ENCODE data around the gene RNASE7.
A peak's percentile ranks its signal among the peaks of the same experiment; 100 is the strongest.

Gene RNASE7

DNA sequence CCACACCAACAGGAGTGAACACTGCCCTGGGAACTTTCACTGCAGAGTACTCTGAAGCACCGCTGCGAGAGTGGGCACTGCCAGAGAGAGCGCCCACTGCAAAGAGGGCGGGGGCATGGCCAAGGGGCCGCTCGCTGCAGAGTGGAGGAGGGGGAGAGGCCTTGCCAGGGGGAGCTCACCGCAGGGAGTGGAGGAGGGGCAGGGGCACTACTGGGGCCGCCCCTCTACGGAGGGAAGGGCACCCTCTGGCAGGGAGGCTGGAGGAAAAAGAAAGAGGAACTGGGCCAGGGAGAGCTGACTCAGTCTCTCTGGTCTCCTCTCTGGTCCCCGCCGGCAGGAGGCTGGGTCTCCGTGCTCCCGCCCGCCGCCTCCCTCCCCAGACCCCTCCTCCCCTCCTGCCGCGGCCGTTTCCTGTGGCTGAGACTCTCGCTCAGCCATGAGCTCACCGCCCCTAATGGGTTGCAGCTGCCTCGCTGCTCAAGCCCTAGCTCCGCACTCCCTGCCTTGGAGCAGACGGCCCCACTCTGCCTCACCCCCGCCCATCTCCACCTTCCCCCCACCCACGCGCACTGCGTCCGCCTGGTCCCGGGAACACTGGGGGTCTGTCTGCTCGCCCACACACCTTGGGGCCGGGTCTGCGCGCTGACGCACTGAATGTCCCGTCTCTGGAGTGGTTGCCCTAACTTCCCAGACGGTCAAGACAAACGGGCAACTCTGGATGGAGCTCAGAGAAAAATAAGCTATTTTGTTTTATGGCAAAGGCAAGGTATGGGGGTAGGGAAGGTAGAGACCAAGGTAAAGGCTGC is 29.3 kb downstream of the RNASE7 start:
- H3K9me3 ChIP-seq (ENCODE audit: insufficient read depth, low read depth, low read length): no peaks in the 10 kb centered on the region
- H3K9ac ChIP-seq (ENCODE audit: low read depth, low read length): peak overlapping the region; percentile 69
- peaks cover 14% of the 10 kb centered on the region for H3K4me1 ChIP-seq (ENCODE audit: insufficient read depth, low read length)
- peak overlapping the region; percentile 90 for H3K27ac ChIP-seq (ENCODE audit: low read depth, low read length)
- peak overlapping the region; percentile 80 for H3K4me3 ChIP-seq (ENCODE audit: low read length)
- WGBS: under 1% methylated on average over 37 of the region's 37 CpGs
- H3K27me3 ChIP-seq (ENCODE audit: insufficient read depth, low read length): peaks cover 17% of the 10 kb centered on the region
- H3K36me3 ChIP-seq (ENCODE audit: insufficient read depth, low read length): peaks cover 41% of the 10 kb centered on the region

DNA sequence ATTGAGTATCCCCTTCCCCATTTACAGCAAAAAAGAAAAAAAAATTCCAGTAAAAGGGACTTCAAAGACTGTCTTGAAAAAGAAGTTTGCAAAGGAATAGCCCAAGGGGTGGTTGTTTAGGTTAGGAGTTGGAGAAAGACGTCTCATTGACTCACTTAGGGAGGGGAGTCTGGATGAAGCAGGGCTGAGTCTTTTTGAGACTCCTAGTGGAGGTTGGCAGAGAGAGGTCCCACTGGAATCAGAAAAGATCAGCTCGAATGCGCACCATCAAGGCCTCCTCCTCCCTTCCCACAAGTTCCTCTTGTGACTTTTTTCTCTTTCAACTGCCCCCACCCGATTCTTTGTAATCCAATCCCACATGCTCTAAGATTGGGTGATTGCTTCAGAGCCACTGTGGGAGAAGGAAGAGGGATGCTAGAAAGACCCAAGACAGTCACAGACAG is 29.9 kb downstream of the RNASE7 start:
- H3K9ac ChIP-seq (ENCODE audit: low read depth, low read length): peak overlapping the region; percentile 37; the same call in 1 of the 2 replicates
- peaks cover 14% of the 10 kb centered on the region for H3K4me1 ChIP-seq (ENCODE audit: insufficient read depth, low read length)
- H3K4me3 ChIP-seq (ENCODE audit: low read length): peak overlapping the region; percentile 80
- peaks cover 16% of the 10 kb centered on the region for H3K27me3 ChIP-seq (ENCODE audit: insufficient read depth, low read length)
- no peaks in the 10 kb centered on the region for H3K9me3 ChIP-seq (ENCODE audit: insufficient read depth, low read depth, low read length)
- 27% methylated on average over 4 of the region's 4 CpGs for WGBS
- H3K36me3 ChIP-seq (ENCODE audit: insufficient read depth, low read length): peaks cover 47% of the 10 kb centered on the region
- peak overlapping the region; percentile 90 for H3K27ac ChIP-seq (ENCODE audit: low read depth, low read length)

DNA sequence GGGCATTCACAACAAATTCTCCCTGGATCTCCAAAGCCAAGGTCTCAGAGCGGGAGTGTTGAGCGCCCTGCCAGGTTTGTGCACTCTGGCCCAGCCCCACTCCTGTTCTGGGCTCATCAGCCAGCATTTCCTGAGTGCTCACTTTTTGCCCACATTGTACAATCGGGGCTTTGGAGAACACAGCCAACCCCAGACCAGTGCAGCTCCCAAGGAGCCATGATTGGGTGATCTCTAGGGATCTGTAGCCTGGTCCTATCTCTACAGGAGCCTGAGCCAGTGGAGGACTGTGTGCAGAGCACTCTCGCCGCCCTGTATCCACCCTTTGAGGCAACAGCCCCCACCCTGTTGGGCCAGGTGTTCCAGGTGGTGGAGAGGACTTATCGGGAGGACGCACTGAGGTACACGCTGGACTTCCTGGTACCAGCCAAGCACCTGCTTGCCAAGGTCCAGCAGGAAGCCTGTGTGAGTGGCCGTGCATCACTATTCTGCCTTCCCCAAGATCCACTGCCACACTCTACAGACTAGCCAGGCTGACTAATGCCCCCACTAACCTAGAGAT is 30.7 kb downstream of the RNASE7 start:
- H3K9me3 ChIP-seq (ENCODE audit: insufficient read depth, low read depth, low read length): no peaks in the 10 kb centered on the region
- H3K36me3 ChIP-seq (ENCODE audit: insufficient read depth, low read length): peaks cover 55% of the 10 kb centered on the region
- no peak overlapping the region for H3K4me3 ChIP-seq (ENCODE audit: low read length)
- 95% methylated on average over 9 of the region's 9 CpGs for WGBS
- H3K27ac ChIP-seq (ENCODE audit: low read depth, low read length): no peak overlapping the region
- H3K9ac ChIP-seq (ENCODE audit: low read depth, low read length): no peak overlapping the region
- peaks cover 14% of the 10 kb centered on the region for H3K4me1 ChIP-seq (ENCODE audit: insufficient read depth, low read length)
- H3K27me3 ChIP-seq (ENCODE audit: insufficient read depth, low read length): peaks cover 9% of the 10 kb centered on the region

DNA sequence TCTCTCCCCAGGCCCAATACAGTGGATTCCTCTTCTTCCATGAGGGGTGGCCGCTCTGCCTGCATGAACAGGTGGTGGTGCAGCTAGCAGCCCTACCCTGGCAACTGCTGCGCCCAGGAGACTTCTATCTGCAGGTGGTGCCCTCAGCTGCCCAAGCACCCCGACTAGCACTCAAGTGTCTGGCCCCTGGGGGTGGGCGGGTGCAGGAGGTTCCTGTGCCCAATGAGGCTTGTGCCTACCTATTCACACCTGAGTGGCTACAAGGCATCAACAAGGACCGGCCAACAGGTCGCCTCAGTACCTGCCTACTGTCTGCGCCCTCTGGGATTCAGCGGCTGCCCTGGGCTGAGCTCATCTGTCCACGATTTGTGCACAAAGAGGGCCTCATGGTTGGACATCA is 31.8 kb downstream of the RNASE7 start:
- WGBS: 95% methylated on average over 9 of the region's 9 CpGs
- no peak overlapping the region for H3K9ac ChIP-seq (ENCODE audit: low read depth, low read length)
- no peak overlapping the region for H3K4me3 ChIP-seq (ENCODE audit: low read length)
- peaks cover 66% of the 10 kb centered on the region for H3K36me3 ChIP-seq (ENCODE audit: insufficient read depth, low read length)
- H3K27me3 ChIP-seq (ENCODE audit: insufficient read depth, low read length): peaks cover under 1% of the 10 kb centered on the region; the same call in 1 of the 2 replicates
- H3K9me3 ChIP-seq (ENCODE audit: insufficient read depth, low read depth, low read length): no peaks in the 10 kb centered on the region
- H3K4me1 ChIP-seq (ENCODE audit: insufficient read depth, low read length): peaks cover 14% of the 10 kb centered on the region
- H3K27ac ChIP-seq (ENCODE audit: low read depth, low read length): no peak overlapping the region

DNA sequence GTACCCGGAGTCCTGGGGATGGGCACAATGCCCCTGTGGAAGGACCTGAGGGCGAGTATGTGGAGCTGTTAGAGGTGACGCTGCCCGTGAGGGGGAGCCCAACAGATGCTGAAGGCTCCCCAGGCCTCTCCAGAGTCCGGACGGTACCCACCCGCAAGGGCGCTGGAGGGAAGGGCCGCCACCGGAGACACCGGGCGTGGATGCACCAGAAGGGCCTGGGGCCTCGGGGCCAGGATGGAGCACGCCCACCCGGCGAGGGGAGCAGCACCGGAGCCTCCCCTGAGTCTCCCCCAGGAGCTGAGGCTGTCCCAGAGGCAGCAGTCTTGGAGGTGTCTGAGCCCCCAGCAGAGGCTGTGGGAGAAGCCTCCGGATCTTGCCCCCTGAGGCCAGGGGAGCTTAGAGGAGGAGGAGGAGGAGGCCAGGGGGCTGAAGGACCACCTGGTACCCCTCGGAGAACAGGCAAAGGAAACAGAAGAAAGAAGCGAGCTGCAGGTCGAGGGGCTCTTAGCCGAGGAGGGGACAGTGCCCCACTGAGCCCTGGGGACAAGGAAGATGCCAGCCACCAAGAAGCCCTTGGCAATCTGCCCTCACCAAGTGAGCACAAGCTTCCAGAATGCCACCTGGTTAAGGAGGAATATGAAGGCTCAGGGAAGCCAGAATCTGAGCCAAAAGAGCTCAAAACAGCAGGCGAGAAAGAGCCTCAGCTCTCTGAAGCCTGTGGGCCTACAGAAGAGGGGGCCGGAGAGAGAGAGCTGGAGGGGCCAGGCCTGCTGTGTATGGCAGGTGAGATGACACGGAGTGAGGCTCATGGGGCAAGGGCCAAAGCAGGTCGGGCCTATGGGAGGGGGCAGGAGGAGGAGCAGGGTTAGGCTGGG is 32.5 kb downstream of the RNASE7 start:
- Histone ChIP-seq H3K4me1 (ENCODE audit: insufficient read depth, low read length) (peaks cover 14% of the 10 kb centered on the region), H3K27ac (ENCODE audit: low read depth, low read length) (no peak overlapping the region), H3K36me3 (ENCODE audit: insufficient read depth, low read length) (peaks cover 73% of the 10 kb centered on the region), H3K27me3 (ENCODE audit: insufficient read depth, low read length) (no peaks in the 10 kb centered on the region), H3K9me3 (ENCODE audit: insufficient read depth, low read depth, low read length) (no peaks in the 10 kb centered on the region), H3K4me3 (ENCODE audit: low read length) (no peak overlapping the region), H3K9ac (ENCODE audit: low read depth, low read length) (no peak overlapping the region)
- 93% methylated on average over 26 of the region's 26 CpGs for WGBS

DNA sequence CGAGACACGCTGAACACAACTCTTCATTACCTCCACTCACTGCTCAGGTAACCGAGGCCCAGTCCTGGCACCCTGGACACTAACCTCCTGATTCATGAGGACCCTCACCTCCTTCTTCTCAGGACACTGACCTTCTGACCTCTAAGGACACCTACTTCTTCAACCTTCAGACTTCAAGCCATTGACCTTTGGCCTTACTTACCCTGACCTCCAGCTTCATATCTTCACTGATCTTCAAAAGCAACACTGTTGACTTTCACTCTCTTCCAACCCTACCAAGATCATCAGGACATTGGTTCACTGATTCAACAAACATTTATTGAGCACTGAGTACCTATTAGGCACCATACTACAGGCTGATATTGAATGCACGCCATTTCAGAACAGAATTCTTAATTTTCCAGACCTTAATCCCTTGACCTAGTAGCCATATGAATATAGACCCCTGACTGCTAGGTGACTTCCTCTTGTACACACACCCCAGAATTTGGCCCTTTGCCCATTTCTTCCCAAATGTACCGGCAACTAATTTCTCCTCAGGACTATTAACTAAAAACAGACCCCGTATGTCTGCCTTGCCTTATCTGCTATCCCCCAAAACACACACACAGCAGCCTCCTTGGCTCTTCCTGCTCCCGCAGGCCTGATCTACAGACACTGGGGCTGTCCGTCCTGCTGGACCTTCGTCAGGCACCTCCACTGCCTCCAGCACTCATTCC is 33.7 kb downstream of the RNASE7 start:
- no peak overlapping the region for H3K27ac ChIP-seq (ENCODE audit: low read depth, low read length)
- WGBS: 95% methylated on average over 9 of the region's 9 CpGs
- no peak overlapping the region for H3K4me3 ChIP-seq (ENCODE audit: low read length)
- H3K9me3 ChIP-seq (ENCODE audit: insufficient read depth, low read depth, low read length): no peaks in the 10 kb centered on the region
- no peak overlapping the region for H3K9ac ChIP-seq (ENCODE audit: low read depth, low read length)
- H3K36me3 ChIP-seq (ENCODE audit: insufficient read depth, low read length): peaks cover 85% of the 10 kb centered on the region
- H3K27me3 ChIP-seq (ENCODE audit: insufficient read depth, low read length): no peaks in the 10 kb centered on the region
- H3K4me1 ChIP-seq (ENCODE audit: insufficient read depth, low read length): peaks cover 14% of the 10 kb centered on the region

DNA sequence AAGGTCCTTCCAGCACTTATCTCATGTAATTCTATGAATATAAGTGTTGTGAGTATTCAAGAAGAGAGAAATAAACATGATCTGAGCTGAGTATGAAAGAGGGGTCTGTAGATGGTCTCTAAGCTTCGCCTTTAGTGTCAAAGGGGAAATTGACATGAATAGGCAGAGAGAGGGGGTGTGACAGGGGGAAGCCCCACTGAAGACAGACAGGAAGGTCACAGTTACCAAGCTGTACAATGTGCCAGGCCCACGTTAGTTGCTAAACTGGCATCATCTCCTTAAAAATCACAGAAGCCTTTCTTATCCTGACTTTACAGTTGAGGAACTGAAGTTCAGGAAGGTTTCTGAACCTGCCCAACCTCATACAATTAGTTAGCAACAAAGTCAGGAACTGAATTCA is 35.5 kb downstream of the RNASE7 start:
- Histone ChIP-seq H3K4me1 (ENCODE audit: insufficient read depth, low read length) (peaks cover 4% of the 10 kb centered on the region), H3K36me3 (ENCODE audit: insufficient read depth, low read length) (peaks cover 99% of the 10 kb centered on the region), H3K4me3 (ENCODE audit: low read length) (no peak overlapping the region), H3K9me3 (ENCODE audit: insufficient read depth, low read depth, low read length) (no peaks in the 10 kb centered on the region), H3K27ac (ENCODE audit: low read depth, low read length) (no peak overlapping the region), H3K27me3 (ENCODE audit: insufficient read depth, low read length) (no peaks in the 10 kb centered on the region), H3K9ac (ENCODE audit: low read depth, low read length) (no peak overlapping the region)
- 95% methylated on average over 2 of the region's 2 CpGs for WGBS

DNA sequence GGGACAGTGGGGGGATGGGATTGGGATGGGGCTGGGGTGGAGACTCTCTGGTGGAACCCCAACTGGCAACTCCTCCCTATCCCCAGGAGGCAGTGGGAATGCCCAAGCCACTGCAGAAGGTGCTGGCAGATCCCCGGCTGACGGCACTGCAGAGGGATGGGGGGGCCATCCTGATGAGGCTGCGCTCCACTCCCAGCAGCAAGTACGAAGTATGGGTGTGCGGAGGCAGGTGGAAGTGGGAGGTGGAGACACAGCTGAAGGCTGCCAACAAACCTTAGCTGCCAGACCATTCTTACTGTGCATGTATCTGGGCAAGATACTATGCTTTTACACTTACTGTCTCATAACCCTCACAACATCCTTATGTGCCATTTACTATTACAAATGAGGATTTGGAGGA is 36.1 kb downstream of the RNASE7 start:
- no peaks in the 10 kb centered on the region for H3K9me3 ChIP-seq (ENCODE audit: insufficient read depth, low read depth, low read length)
- H3K36me3 ChIP-seq (ENCODE audit: insufficient read depth, low read length): peaks cover 97% of the 10 kb centered on the region
- no peak overlapping the region for H3K9ac ChIP-seq (ENCODE audit: low read depth, low read length)
- 98% methylated on average over 5 of the region's 5 CpGs for WGBS
- no peak overlapping the region for H3K27ac ChIP-seq (ENCODE audit: low read depth, low read length)
- H3K4me3 ChIP-seq (ENCODE audit: low read length): no peak overlapping the region
- no peaks in the 10 kb centered on the region for H3K4me1 ChIP-seq (ENCODE audit: insufficient read depth, low read length)
- H3K27me3 ChIP-seq (ENCODE audit: insufficient read depth, low read length): no peaks in the 10 kb centered on the region

DNA sequence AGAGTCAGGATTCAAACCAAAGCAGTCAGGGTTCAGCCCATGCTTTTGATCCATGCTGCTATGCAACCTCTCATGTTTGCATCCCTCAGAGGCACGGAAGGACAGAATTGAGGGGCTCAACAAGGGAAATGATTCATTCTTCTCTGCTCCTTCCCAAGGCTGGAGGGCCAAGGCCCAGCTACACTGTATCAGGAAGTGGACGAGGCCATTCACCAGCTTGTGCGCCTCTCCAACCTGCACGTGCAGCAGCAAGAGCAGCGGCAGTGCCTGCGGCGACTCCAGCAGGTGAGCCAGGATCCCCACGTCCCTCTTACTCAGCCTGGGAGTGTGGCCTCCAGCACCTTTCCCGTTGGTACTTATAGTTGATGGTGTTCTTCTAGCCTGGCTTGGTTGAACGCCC is 36.6 kb downstream of the RNASE7 start:
- Histone ChIP-seq H3K27ac (ENCODE audit: low read depth, low read length) (no peak overlapping the region), H3K9me3 (ENCODE audit: insufficient read depth, low read depth, low read length) (no peaks in the 10 kb centered on the region), H3K27me3 (ENCODE audit: insufficient read depth, low read length) (no peaks in the 10 kb centered on the region), H3K36me3 (ENCODE audit: insufficient read depth, low read length) (peaks cover 94% of the 10 kb centered on the region), H3K4me3 (ENCODE audit: low read length) (no peak overlapping the region), H3K9ac (ENCODE audit: low read depth, low read length) (no peak overlapping the region), H3K4me1 (ENCODE audit: insufficient read depth, low read length) (no peaks in the 10 kb centered on the region)
- WGBS: 97% methylated on average over 9 of the region's 10 CpGs

DNA sequence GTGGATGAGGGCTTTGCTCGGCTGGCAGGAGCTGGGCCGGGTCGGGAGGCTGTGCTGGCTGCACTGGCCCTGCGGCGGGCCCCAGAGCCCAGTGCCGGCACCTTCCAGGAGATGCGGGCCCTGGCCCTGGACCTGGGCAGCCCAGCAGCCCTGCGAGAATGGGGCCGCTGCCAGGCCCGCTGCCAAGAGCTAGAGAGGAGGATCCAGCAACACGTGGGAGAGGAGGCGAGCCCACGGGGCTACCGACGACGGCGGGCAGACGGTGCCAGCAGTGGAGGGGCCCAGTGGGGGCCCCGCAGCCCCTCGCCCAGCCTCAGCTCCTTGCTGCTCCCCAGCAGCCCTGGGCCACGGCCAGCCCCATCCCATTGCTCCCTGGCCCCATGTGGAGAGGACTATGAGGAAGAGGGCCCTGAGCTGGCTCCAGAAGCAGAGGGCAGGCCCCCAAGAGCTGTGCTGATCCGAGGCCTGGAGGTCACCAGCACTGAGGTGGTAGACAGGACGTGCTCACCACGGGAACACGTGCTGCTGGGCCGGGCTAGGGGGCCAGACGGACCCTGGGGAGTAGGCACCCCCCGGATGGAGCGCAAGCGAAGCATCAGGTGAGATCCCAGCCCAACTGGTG is 39.5 kb downstream of the RNASE7 start:
- WGBS: 93% methylated on average over 30 of the region's 30 CpGs
- no peak overlapping the region for H3K9ac ChIP-seq (ENCODE audit: low read depth, low read length)
- H3K27me3 ChIP-seq (ENCODE audit: insufficient read depth, low read length): no peaks in the 10 kb centered on the region
- peaks cover 95% of the 10 kb centered on the region for H3K36me3 ChIP-seq (ENCODE audit: insufficient read depth, low read length)
- no peaks in the 10 kb centered on the region; the same call in 1 of the 2 replicates for H3K4me1 ChIP-seq (ENCODE audit: insufficient read depth, low read length)
- no peak overlapping the region for H3K27ac ChIP-seq (ENCODE audit: low read depth, low read length)
- H3K9me3 ChIP-seq (ENCODE audit: insufficient read depth, low read depth, low read length): no peaks in the 10 kb centered on the region
- H3K4me3 ChIP-seq (ENCODE audit: low read length): no peak overlapping the region

All from HUES64 (cell line).